ENCODE measurements around the gene GJD2. TPM values are rescaled to one million over a fixed set of nuclear protein-coding genes. Genes with fewer than 3 reads are reported as not detected.

GJD2 gene
- total RNA-seq: not detected in 2 replicates

DNA sequence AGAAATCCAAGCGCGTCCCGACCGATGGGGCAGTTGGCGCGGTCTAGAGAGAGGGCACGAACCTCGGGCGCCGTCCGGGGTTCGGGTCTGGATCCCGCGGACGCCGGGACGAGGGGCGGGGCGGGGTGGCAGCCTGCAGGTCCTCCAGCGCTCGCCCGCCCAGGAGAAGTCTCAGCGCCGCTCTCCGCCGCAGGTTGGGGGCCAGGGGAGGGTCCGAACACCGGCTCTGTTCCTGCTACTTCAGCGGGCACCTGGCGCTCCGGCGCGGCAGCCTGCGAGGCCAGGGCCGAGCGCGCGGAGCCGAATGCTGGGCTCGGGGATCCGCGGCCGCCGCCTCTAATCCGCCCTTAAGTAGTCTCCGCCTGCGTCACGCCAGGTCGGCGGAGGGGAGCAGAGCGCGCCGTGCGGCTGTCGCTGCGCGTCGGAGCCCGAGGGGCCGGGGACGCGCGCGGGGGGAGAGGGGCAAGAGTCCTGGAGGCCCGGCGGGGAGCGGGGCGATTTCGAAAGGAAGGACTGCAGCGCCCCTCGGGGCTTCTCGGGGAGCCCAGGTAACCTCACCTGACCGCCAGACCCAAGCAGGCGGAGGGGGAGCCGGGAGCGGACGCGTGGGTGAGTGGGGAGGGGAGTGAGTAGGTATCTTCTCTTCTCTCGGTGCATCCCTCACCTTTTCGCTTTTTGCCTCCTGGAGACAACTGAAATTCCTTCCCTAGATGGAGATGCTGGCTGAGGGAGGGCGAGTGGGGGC, at the start of gene GJD2:
Gene GJD2 (minus strand): TSS at position 325 of the 745 bp plus-strand sequence. CDS start 510 bp downstream, outside the sequence.

DNA sequence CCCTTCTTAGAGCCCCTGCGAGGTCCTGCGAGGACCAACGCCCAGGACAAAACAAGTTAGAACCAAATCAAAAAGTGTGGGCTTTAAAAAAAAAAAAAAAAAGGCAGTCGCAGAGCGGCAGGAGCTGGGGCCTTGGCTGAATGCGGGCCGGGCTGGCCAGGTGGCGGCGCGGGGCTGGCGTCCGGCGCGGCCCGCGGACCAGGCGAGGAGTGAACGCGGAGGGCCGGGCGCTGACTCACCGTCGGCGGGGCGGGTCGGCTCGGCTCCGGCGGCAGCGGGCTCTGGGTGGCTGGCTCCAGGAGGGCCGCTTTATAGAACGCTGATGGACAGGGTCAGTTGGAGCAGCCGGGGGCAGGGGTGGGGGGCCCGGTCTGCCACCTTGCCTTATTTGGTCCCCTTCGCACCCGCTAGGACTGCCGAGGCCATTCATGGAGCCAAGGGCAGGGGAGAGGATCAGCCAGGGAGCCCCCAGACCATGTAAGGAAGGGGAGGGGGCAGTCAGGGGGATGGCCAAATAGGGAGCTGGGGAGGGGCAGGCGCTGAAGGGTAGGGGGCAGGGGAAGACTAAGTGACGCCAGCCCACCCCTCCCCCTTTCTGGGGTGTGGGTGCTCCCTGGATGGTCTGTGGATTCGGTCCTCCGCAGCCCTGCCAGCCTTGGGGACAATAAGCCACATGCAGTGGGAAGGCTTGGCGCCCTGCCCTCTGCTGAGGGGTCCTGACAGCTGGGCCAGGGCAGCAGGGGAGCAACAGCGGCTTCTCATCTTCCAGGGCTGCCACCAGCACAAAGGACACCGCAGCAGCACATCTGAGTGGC, 40.7 kb upstream of the GJD2 start, which contains the start of gene ACTC1:
Gene ACTC1 (minus strand): TSS at position 283 of the 815 bp plus-strand sequence. CDS start 741 bp downstream, outside the sequence.

Other genes starting within 250 kb of the GJD2 start
- 14.3 and 28.7 TPM in 2 replicates for gene GOLGA8B, start 171.3 kb downstream of the GJD2 start, total RNA-seq
- gene ACTC1, start 40.6 kb upstream of the GJD2 start, total RNA-seq: 0.23 TPM in 1 of 2 replicates, not detected in the other
- gene AQR, start 214.7 kb upstream of the GJD2 start, total RNA-seq: 19.9 and 22.1 TPM in 2 replicates
- gene ZNF770, start 233.3 kb upstream of the GJD2 start, total RNA-seq: 40.1 and 45.1 TPM in 2 replicates

All from smooth muscle cell of the pulmonary artery (primary cell).